Sigmoid colon (tissue), 4 donors: Measurements from ENCODE around the gene TADA1.

Source experiments
- POLR2A ChIP-seq, 2 donors: fragments of 450-650 bp; IDR thresholded peaks; one replicate each; pipeline ENCODE4 v1.6.1; 2016; ENCODE audit warnings: antibody characterized with exemption in 2 of 2, mild to moderate bottlenecking in 2 of 2, moderate library complexity in 2 of 2
- POLR2AphosphoS5 ChIP-seq, 4 donors: sonication (generic); formaldehyde crosslinking; IDR thresholded peaks; one replicate each; pipeline ENCODE4 v1.6.1; 2017; ENCODE audit warnings: antibody characterized with exemption in 4 of 4
- TF ChIP-seq, protein P1 (sequence below), 4 experiments: fragments of 450-650 bp in 3 of 4; fragments of 200-600 bp in 1 of 4; IDR thresholded peaks; one replicate each; pipeline ENCODE4 v1.5.1; 2016 to 2019; ENCODE audit warnings: antibody characterized with exemption in 4 of 4, mild to moderate bottlenecking in 3 of 4, moderate library complexity in 2 of 4

- TF ChIP-seq, protein P1, sequence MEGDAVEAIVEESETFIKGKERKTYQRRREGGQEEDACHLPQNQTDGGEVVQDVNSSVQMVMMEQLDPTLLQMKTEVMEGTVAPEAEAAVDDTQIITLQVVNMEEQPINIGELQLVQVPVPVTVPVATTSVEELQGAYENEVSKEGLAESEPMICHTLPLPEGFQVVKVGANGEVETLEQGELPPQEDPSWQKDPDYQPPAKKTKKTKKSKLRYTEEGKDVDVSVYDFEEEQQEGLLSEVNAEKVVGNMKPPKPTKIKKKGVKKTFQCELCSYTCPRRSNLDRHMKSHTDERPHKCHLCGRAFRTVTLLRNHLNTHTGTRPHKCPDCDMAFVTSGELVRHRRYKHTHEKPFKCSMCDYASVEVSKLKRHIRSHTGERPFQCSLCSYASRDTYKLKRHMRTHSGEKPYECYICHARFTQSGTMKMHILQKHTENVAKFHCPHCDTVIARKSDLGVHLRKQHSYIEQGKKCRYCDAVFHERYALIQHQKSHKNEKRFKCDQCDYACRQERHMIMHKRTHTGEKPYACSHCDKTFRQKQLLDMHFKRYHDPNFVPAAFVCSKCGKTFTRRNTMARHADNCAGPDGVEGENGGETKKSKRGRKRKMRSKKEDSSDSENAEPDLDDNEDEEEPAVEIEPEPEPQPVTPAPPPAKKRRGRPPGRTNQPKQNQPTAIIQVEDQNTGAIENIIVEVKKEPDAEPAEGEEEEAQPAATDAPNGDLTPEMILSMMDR (IDR thresholded peaks at IDR 0.05): no peak
- no peak for TF ChIP-seq POLR2AphosphoS5 (IDR thresholded peaks at IDR 0.05)
- TF ChIP-seq POLR2A (IDR thresholded peaks at IDR 0.05): no peak
Observed at GRCh38 chr1:166915941-166916340, 39.9 kb upstream of the TADA1 start.
